ENCODE measurements around the gene GPR139.
A peak's percentile ranks its signal among the peaks of the same experiment; 100 is the strongest.

The GPR139 gene

GRCh38 chr16:20073203-20074098, at the start of gene GPR139:
TSS of gene GPR139 (minus strand) at chr16:20073890. CDS start at chr16:20073616, 274 bp downstream.
- DNase-seq = no peak

DNA sequence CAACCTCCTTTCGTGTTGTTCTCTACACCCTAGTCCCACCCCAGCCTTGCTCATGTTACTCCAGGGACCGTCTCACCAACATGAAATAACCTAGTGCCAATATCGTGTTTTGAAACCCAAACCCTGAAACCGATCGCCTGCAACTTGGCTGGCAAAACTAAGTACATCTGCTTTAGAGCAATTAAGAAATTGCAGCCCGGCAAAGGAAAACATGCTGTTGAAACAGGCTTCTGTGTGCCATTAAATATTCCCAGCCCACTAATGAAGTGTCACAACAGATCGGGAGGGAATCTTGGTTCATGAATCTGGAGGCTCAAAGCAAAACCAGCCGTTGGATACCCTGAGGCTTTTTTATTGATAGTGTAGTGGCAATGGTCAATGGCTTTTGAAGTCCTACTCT, 48.3 kb upstream of the GPR139 start:
- no peak for DNase-seq

GRCh38 chr16:20114356-20114755, 40.7 kb upstream of the GPR139 start:
- DNase-seq = no peak

DNA sequence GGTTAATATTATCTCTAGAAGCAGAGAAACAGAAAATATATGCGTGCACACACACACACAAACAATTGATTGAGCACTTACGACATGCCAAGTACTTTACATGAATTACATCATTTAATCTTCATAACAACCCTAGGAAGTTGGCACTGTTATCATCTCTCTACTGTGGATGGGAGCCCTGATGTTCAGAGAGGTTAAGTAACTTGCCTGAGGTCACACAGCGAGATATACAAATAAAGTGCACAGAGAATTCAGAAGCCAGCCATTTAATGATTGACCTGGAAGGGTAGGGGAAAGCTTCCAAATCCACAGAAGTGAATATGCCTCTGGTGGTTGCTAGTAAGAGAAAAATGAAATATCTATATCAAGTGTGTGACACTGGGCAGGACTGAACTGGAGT, 37.5 kb upstream of the GPR139 start:
- no peak for DNase-seq

- no peak for DNase-seq
Measured at GRCh38 chr16:20107083-20107482, 33.4 kb upstream of the GPR139 start.

DNA sequence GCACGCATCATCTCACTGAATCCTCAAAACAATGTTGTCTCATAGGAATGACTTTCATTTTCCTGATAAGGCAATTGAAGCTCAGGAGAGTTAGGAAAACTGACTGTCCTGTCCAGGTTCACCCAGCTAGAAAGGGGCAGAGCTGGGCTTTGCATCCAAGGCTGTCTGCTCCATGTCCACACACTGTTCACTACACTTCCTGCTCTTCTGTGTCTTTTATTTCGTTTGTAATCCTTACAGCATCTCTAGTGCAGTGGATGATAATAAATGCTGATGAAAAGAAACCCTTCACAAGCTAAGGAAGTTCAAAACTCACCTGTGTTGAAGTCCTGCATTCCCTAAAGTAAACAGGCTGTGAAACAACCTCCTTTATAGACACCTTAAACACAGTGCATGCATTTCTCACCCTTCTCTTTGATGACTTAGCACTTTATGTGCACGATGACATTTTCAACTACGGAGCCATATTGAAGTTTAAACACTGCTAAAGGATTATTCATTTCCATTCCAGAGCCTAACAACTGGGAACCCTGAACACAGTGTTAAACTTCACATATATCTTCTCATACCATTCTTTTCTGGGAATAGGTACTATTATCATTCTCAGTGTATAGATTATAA, 31.0 kb upstream of the GPR139 start:
- no peak for DNase-seq

DNA sequence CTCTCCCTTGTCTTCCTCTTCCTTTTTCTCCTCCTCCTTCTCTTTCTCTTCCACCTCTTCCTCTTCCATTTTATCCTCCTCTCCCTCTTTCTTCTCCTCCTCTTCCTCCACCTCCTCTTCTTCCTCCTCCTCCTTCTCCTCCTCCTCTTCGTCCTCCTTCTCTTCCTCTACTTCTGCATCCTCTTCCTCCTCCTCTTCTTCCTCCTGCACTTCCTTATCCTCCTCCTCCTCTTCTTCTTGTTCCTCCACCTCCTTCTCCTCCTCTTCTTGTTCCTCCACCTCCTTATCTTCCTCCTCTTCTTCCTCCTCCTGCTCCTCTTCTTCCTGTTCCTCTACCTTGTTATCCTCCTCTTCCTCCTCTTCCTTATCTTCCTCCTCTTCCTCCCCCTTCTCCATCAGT, 28.8 kb upstream of the GPR139 start:
- no peak for DNase-seq

GRCh38 chr16:20102021-20102420, 28.3 kb upstream of the GPR139 start:
- no peak for DNase-seq

DNA sequence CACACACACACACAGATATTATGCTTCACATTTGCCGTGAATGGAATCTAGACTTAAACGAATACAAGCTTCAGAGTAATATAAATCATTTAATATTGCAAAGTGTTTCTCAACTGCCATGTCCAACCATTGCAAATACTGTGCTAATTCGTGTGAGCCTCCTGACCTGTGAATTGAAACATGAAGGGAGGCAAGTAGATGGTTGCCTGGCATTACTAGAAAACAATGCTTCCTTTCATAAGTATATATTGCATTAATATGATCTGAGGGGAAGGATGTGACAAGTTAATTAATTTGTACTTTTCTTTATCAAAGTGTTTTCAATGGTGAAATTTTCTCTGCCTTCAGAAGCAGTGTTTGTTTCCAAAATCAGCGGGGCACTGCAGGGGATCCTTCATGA, 25.7 kb upstream of the GPR139 start:
- DNase-seq = no peak

DNA sequence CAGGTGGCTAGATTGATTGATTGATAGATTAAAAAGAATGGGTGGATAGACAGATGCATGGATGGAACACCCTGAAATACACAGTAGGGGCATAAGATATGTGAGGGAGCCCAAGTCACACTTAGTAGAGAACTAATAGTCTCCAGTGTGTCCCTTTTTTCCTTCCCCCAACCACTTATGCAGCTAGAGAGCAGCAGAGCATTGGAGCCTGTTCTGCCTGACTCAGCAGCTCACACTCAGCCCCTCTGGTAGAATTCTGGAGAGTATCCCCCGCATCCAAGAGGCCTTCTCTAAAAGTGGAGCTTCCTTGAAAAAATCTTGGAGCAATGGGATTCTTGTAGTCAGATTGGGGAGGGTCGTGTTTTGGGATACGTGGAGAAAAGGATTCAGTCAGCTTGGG, 20.5 kb upstream of the GPR139 start:
- DNase-seq = no peak

DNA sequence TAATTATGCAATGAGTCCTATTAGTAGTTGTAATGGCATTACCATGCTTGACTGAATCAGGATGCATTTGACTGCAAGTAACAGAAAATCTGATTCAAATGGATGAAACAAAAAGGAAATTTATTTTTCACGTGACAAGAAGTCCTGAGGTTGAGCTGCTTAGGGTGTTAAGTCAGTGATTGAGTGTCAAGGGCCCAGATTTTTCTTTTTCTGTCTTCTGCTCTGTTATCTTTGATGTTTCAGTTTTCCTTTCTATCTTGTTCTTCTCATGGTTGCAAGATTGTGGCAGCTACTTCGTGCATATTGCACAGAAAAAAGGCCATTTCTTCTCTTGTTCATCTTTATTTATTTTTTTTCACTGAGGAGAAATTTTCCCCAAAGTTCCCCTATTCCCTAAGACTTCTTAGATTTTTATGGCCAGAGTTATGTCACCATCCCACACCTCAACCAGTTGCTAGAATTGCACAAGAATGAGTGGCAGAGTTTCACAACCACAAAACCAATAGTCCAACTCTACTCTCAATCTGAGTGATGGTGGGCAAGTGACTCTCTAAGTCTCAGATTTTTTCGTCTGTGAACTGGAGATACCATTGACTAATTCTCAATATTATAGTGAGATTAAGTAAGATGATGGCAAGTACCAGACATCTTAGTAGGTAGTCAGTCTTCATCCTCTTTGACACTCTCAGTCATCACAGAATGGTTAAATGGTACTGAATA, 15.7 kb upstream of the GPR139 start:
- peak; percentile 8 for DNase-seq

GRCh38 chr16:20084624-20085226, 11.0 kb upstream of the GPR139 start:
- DNase-seq = no peak

GRCh38 chr16:20079106-20079505, 5.4 kb upstream of the GPR139 start:
- no peak for DNase-seq

DNA sequence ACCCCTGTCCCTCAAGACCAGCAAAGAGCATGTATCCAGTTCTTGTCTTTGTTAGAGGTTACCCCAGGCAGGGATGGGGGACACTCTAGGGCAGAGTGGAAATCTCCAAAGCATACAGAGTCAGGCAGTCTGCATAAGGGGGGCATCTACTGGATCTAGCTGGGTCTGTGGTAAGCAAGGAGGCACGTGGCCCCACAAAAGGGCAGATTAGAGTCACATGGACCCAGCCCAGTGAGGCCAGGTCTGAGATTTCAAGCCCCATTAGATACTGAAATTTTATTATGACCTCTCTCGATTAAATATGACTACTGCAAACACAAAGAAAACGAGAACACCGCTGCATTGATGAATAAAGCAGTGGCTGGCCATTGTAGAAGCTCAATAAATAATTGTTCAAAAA, 1.6 kb upstream of the GPR139 start:
- DNase-seq = no peak

- no peak for DNase-seq
Measured at GRCh38 chr16:20074099-20074991, 655 bp upstream of the GPR139 start.

DNA sequence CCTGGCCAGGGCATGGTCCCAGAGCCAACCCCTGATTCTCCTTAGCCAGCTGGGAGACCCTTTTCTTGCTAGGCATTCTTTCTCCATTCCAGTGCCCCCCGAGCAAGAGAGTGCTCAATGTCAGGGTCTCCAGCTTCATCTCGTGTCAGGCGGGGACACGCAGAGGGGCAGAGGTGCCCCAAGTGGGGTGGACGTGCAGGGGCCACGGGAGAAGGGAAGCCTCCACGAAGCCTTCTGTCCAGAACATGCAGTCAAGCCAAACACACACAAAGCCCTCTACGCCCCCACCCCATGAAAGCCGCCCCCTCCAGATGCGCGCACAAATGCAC, 852 bp downstream of the GPR139 start:
- DNase-seq = no peak

DNA sequence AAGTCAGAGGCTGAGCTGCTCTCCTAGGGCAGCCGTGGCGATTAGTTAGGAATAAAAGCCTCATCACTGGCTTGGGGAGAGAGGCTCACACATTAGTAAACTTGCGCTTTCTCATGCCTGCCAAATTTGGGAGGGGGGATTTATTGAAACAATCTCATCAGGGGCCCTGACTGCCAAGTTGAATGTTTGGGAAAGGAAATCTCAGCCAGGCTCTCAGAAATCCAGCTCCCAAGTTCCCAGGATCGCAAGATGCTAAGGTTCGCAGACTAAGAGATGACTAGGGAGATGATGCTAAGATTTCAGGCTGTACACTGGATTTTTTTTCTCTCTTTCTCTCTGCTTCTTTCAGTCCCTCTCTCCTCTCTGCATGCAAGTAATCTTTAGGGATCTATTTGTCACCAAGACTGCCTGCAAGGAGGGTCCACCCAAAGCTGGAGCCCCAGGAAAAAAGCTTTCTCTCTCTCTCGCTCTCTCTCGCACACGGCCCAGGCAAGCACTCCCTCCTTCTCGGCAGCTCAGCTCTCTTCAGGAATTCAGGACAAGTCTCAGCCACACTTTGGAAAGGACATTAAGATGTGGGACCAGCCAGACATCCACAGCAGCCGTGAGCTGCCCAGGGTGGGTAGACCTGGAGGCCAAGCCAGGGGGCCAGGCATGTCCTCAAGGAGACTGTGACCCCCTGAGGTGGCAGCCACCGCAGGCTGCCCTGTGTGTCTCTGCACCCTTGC, 1.4 kb downstream of the GPR139 start:
- DNase-seq = no peak

- DNase-seq = no peak
Measured at GRCh38 chr16:20064931-20065330, 8.8 kb downstream of the GPR139 start.

DNA sequence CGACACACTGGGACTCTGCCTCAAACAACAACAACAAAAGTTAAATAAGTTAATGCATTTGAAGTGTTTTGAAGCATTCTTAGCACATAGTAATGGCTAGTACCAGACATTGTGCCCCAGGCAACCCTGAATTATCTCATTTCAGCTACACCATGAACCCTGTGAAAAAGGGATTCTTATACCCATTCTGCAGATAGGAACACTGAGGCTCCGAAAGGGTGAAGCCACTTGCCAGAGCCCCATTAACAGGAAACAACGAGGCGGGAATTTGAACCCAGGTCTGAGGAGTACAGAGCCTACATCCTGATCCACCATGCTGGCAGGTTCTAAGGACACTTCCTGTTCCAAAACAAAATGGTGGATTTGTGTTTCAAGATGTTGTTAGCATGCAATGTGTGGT, 9.2 kb downstream of the GPR139 start:
- no peak for DNase-seq

- DNase-seq = no peak
Measured at GRCh38 chr16:20061132-20061531, 12.6 kb downstream of the GPR139 start.

DNA sequence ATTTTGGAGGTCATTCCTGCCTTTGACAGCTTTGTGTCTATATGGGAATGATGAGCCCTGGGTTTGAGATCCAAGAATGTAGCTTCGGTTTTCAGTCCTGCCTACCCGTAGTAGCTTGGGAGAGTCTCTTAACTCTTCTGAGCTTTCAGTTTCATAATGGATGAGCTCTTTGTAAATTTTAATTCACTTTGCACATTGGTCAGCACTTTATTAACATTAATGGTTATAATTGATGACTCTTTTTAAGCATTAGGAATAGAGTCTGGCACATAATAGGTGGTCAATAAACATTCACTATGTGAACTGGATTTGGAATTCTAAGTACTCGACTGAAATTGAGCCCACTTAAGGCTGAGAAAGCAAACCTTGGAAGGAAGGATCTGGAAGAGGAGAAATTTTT, 17.3 kb downstream of the GPR139 start:
- DNase-seq = no peak

DNA sequence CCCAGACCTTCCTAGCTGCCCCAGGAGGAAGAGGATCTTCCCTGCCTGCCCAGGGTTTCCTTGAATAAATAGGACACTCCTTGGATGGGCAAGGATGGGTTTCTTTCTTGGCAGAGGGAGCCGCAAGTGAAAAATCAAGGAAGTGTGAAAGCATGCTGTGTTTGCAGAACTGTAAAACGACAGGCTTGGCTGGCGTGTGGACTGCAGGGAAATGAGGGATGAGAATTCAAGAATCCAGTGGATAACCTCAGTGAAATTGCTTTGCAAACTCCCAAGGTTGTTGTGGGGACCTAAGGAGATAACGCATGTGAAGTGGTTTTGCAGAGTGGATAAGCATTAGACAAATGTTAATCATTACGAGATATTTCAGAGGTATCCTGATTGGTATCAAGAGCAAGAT, 20.4 kb downstream of the GPR139 start:
- DNase-seq = no peak
